ENCODE data around the gene KCNJ6.

KCNJ6 gene

GRCh38 chr21:37904856-37905255, 11.4 kb downstream of the KCNJ6 start:
- Histone ChIP-seq H3K9me3 (ENCODE audit: severe bottlenecking) (no peaks in the 10 kb centered on the region), H3K36me3 (no peaks in the 10 kb centered on the region), H3K4me3 (ENCODE audit: low read depth, low read length) (no peak overlapping the region), H3K27ac (no peak overlapping the region), H3K27me3 (ENCODE audit: insufficient read depth, low read depth, severe bottlenecking) (no peaks in the 10 kb centered on the region)
- TF ChIP-seq, protein P1, sequence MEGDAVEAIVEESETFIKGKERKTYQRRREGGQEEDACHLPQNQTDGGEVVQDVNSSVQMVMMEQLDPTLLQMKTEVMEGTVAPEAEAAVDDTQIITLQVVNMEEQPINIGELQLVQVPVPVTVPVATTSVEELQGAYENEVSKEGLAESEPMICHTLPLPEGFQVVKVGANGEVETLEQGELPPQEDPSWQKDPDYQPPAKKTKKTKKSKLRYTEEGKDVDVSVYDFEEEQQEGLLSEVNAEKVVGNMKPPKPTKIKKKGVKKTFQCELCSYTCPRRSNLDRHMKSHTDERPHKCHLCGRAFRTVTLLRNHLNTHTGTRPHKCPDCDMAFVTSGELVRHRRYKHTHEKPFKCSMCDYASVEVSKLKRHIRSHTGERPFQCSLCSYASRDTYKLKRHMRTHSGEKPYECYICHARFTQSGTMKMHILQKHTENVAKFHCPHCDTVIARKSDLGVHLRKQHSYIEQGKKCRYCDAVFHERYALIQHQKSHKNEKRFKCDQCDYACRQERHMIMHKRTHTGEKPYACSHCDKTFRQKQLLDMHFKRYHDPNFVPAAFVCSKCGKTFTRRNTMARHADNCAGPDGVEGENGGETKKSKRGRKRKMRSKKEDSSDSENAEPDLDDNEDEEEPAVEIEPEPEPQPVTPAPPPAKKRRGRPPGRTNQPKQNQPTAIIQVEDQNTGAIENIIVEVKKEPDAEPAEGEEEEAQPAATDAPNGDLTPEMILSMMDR (IDR thresholded peaks at IDR 0.05; ENCODE audit: low read depth, low read length): no peak
- no peak for DNase-seq

GRCh38 chr21:37903396-37903795, 12.9 kb downstream of the KCNJ6 start:
- Histone ChIP-seq H3K27me3 (ENCODE audit: insufficient read depth, low read depth, severe bottlenecking) (no peaks in the 10 kb centered on the region), H3K4me3 (ENCODE audit: low read depth, low read length) (no peak overlapping the region), H3K27ac (no peak overlapping the region), H3K9me3 (ENCODE audit: severe bottlenecking) (no peaks in the 10 kb centered on the region), H3K36me3 (no peaks in the 10 kb centered on the region)
- TF ChIP-seq, protein P1 (IDR thresholded peaks at IDR 0.05; ENCODE audit: low read depth, low read length): no peak
- DNase-seq: no peak

- DNase-seq: no peak
- Histone ChIP-seq H3K27ac (no peak overlapping the region), H3K4me3 (ENCODE audit: low read depth, low read length) (no peak overlapping the region), H3K27me3 (ENCODE audit: insufficient read depth, low read depth, severe bottlenecking) (no peaks in the 10 kb centered on the region), H3K36me3 (no peaks in the 10 kb centered on the region), H3K9me3 (ENCODE audit: severe bottlenecking) (no peaks in the 10 kb centered on the region)
- TF ChIP-seq, protein P1 (IDR thresholded peaks at IDR 0.05; ENCODE audit: low read depth, low read length): no peak
Observed at GRCh38 chr21:37899146-37899545, 17.1 kb downstream of the KCNJ6 start.

DNA sequence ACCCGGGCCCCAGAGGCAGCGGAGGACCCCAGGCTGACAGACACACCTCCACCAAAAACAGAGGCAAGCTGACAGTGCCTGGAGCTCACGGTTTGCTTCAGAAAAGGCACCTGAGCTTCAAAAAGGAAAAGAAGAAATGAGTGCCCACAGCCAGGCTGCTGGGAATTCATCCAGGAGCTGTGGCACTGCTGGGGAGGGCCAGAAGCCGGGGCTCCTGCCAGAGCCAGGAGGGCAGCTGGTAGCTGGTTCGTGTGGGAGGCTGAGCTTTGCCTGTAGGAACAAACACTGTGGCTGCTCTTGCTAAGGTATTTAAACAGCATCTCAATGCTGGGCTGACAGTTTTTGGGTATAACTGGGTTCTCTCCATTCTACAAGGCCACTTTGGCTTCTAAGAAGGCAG, 19.5 kb downstream of the KCNJ6 start:
- no peaks in the 10 kb centered on the region for H3K36me3 ChIP-seq
- H3K27me3 ChIP-seq (ENCODE audit: insufficient read depth, low read depth, severe bottlenecking): no peaks in the 10 kb centered on the region
- TF ChIP-seq, protein P1 (IDR thresholded peaks at IDR 0.05; ENCODE audit: low read depth, low read length): no peak
- H3K9me3 ChIP-seq (ENCODE audit: severe bottlenecking): no peaks in the 10 kb centered on the region
- no peak overlapping the region for H3K27ac ChIP-seq
- H3K4me3 ChIP-seq (ENCODE audit: low read depth, low read length): no peak overlapping the region
- no peak for DNase-seq

DNA sequence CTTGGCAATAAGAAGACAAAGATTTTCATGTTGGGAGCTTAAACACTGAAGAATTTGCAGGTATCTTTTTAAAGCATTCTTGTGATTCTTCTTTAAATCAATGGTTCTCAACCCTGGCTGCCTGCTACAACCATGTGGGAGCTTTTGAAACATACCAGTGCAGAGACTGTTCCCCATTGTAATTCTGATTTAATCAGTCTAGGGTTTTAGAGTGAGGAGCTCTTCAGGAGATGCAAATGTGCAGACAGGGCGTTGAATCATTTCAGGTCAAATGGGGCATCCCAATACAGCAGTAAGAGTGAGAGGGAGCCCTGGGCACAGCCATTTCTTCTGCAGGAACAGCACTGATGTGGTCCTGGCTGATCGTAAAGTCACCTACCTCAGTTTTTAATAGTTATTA, 24.3 kb downstream of the KCNJ6 start:
- Histone ChIP-seq H3K36me3 (no peaks in the 10 kb centered on the region), H3K9me3 (ENCODE audit: severe bottlenecking) (no peaks in the 10 kb centered on the region), H3K4me3 (ENCODE audit: low read depth, low read length) (no peak overlapping the region), H3K27me3 (ENCODE audit: insufficient read depth, low read depth, severe bottlenecking) (no peaks in the 10 kb centered on the region), H3K27ac (no peak overlapping the region)
- TF ChIP-seq, protein P1 (IDR thresholded peaks at IDR 0.05; ENCODE audit: low read depth, low read length): no peak
- no peak for DNase-seq

DNA sequence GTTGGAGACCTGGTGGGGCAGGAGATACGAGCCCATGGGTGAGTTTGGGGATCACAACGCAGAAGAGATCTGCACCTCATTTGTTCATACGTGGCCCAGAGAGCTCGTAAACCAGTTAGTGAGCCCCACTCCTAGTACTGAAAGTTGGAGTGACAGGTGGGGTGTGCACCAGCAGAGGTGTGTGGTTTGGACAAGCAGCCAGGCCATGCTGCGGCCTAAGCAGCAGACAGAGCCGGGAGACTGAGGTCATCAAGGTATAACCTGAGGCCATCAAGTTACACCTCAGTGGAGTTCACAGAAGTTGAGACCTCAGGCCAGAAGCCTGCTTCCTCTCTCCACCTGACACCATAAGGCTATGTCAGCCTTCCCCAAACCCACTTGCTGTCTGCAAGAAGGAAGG, 27.6 kb downstream of the KCNJ6 start:
- H3K27me3 ChIP-seq (ENCODE audit: insufficient read depth, low read depth, severe bottlenecking): no peaks in the 10 kb centered on the region
- no peak overlapping the region for H3K27ac ChIP-seq
- no peak for DNase-seq
- H3K36me3 ChIP-seq: no peaks in the 10 kb centered on the region
- no peaks in the 10 kb centered on the region for H3K9me3 ChIP-seq (ENCODE audit: severe bottlenecking)
- TF ChIP-seq, protein P1 (IDR thresholded peaks at IDR 0.05; ENCODE audit: low read depth, low read length): no peak
- H3K4me3 ChIP-seq (ENCODE audit: low read depth, low read length): no peak overlapping the region
